IMR-90 (cell line): ENCODE data around the gene TBC1D22A. TPM values are rescaled to one million over a fixed set of nuclear protein-coding genes. Genes with fewer than 3 reads are reported as not detected.

Experiments
- ATAC-seq: fragments of 200-7000 bp; cut with Tn5 transposase; 2 replicates; pipeline ENCODE4 v1.9.1; 2020; ENCODE audit warnings: low read depth, mild to moderate bottlenecking, moderate library complexity
- BruUV-seq: library from RNA; stranded (reverse); fragments of 400-500 nt; replicated peaks from 2 replicates; lab custom pipeline; 2021; lab: Mats Ljungman, UMichigan
- CTCF ChIA-PET: fragments of 300-600 bp; formaldehyde crosslinking; extraction: SDS; loops from one replicate; lab custom pipeline; 2021; ENCODE audit warnings: antibody characterized with exemption; lab: Yijun Ruan, JAX
- POLR2A ChIA-PET: fragments of 300-600 bp; sonication (Branson Sonifier 250); formaldehyde crosslinking; loops from one replicate; lab custom pipeline; 2022; ENCODE audit warnings: antibody characterized with exemption; ENCODE audit not compliant: unreplicated experiment; lab: Charles Lee
- DNase-seq: peaks from one replicate; pipeline ENCODE4 v3.0.0; 2013
- H2AFZ ChIP-seq: replicated peaks from 2 replicates; pipeline ENCODE3; 2013; ENCODE audit warnings: low read length, mild to moderate bottlenecking; ENCODE audit not compliant: poor library complexity
- H2AK5ac ChIP-seq: 2 replicates; pipeline ENCODE4 v1.6.1; 2013; ENCODE audit warnings: low read depth, low read length, inconsistent platforms
- H2AK9ac ChIP-seq: replicated peaks from 2 replicates; pipeline ENCODE3; 2013; ENCODE audit warnings: mild to moderate bottlenecking, low read depth, low read length, moderate library complexity; ENCODE audit not compliant: poor library complexity
- H2BK120ac ChIP-seq: 2 replicates; pipeline ENCODE4 v1.6.1; 2013; ENCODE audit warnings: low read depth, low read length, inconsistent platforms
- H2BK15ac ChIP-seq: 3 replicates; pipeline ENCODE4 v1.6.1; 2013; ENCODE audit warnings: low read depth, low read length, inconsistent platforms
- H2BK20ac ChIP-seq: 2 replicates; pipeline ENCODE4 v1.6.1; 2013; ENCODE audit warnings: low read depth, mild to moderate bottlenecking, inconsistent platforms, low read length, moderate library complexity
- H2BK5ac ChIP-seq: 2 replicates; pipeline ENCODE4 v1.6.1; 2013; ENCODE audit warnings: mild to moderate bottlenecking, low read depth, low read length, inconsistent platforms; ENCODE audit not compliant: poor library complexity, severe bottlenecking
- H3K14ac ChIP-seq: replicated peaks from 2 replicates; pipeline ENCODE4 v1.6.1; 2013; ENCODE audit warnings: low read depth, low read length, inconsistent platforms
- H3K18ac ChIP-seq: 2 replicates; pipeline ENCODE4 v1.6.1; 2013; ENCODE audit warnings: low read depth, low read length, control low read depth
- H3K23ac ChIP-seq: 2 replicates; pipeline ENCODE4 v1.6.1; 2013; ENCODE audit warnings: low read depth, low read length, inconsistent platforms
- H3K27ac ChIP-seq: 2 replicates; pipeline ENCODE4 v1.5.1; 2013; ENCODE audit warnings: mild to moderate bottlenecking, control low read depth, low read length; ENCODE audit not compliant: insufficient read depth
- H3K27me3 ChIP-seq: 2 replicates; pipeline ENCODE4 v1.6.1; 2013; ENCODE audit warnings: low read length; ENCODE audit not compliant: control insufficient read depth, insufficient read depth
- H3K36me3 ChIP-seq: 2 replicates; pipeline ENCODE4 v1.6.1; 2013; ENCODE audit warnings: low read length, mixed read lengths; ENCODE audit not compliant: control insufficient read depth, insufficient read depth
- H3K4ac ChIP-seq: 2 replicates; pipeline ENCODE4 v1.6.1; 2013; ENCODE audit warnings: low read depth, low read length, inconsistent platforms
- H3K4me1 ChIP-seq: 2 replicates; pipeline ENCODE4 v1.6.1; 2013; ENCODE audit warnings: low read length, mixed read lengths; ENCODE audit not compliant: control insufficient read depth, insufficient read depth
- H3K4me2 ChIP-seq: 2 replicates; pipeline ENCODE4 v1.6.1; 2013; ENCODE audit warnings: low read depth, mild to moderate bottlenecking, control low read depth, low read length, moderate library complexity
- H3K4me3 ChIP-seq: 2 replicates; pipeline ENCODE4 v1.5.1; 2013; ENCODE audit warnings: low read depth, mild to moderate bottlenecking, control low read depth, low read length, moderate library complexity; ENCODE audit not compliant: insufficient read depth
- H3K56ac ChIP-seq: 2 replicates; pipeline ENCODE4 v1.6.1; 2013; ENCODE audit warnings: low read length, inconsistent platforms; ENCODE audit not compliant: insufficient read depth; ENCODE audit errors: extremely low read depth
- H3K79me1 ChIP-seq, 2 experiments: 2 replicates each; pipeline ENCODE4 v1.6.1; 2013; ENCODE audit warnings: low read length in 2 of 2, inconsistent platforms in 1 of 2, low read depth in 1 of 2
- H3K9ac ChIP-seq: 2 replicates; pipeline ENCODE4 v1.6.1; 2013; ENCODE audit warnings: low read depth, low read length, control low read depth
- H3K9me1 ChIP-seq: 2 replicates; pipeline ENCODE4 v1.6.1; 2013; ENCODE audit warnings: low read length, inconsistent platforms; ENCODE audit not compliant: insufficient read depth
- H3K9me3 ChIP-seq: 2 replicates; pipeline ENCODE4 v1.6.1; 2013; ENCODE audit warnings: low read length; ENCODE audit not compliant: control insufficient read depth, insufficient read depth
- H4K20me1 ChIP-seq: 2 replicates; pipeline ENCODE4 v1.6.1; 2013; ENCODE audit warnings: low read length, inconsistent platforms; ENCODE audit not compliant: insufficient read depth
- H4K5ac ChIP-seq: 2 replicates; pipeline ENCODE4 v1.6.1; 2013; ENCODE audit warnings: mild to moderate bottlenecking, low read depth, low read length, control low read depth
- H4K8ac ChIP-seq, 2 experiments: 2 replicates each; pipeline ENCODE4 v1.6.1; 2013; ENCODE audit warnings: low read depth in 2 of 2, low read length in 2 of 2, control low read depth in 1 of 2, inconsistent platforms in 1 of 2
- H4K91ac ChIP-seq: 2 replicates; pipeline ENCODE4 v1.6.1; 2013; ENCODE audit warnings: low read depth, low read length, inconsistent platforms; ENCODE audit not compliant: insufficient read depth
- BHLHE40 ChIP-seq: fragments of 150-350 bp; IDR thresholded peaks from 2 replicates; pipeline ENCODE4 v1.6.1; 2016; ENCODE audit warnings: mild to moderate bottlenecking, low read depth, low read length
- FOS ChIP-seq: fragments of 150-350 bp; IDR thresholded peaks from 2 replicates; pipeline ENCODE4 v1.6.1; 2016; ENCODE audit warnings: low read depth, low read length
- MXI1 ChIP-seq: IDR thresholded peaks from 2 replicates; pipeline ENCODE4 v1.6.1; 2012; ENCODE audit warnings: low read depth, mild to moderate bottlenecking, low read length, moderate library complexity, borderline replicate concordance
- WGBS, 2 experiments: methylation state at CpG; one replicate each; pipeline versions ENCODE4 v1.1.5 to v1.1.7; 2013; ENCODE audit warnings: missing lambda C conversion rate in 2 of 2; ENCODE audit not compliant: insufficient read length in 1 of 2; ENCODE audit errors: extremely low coverage in 2 of 2; 5-methylcytosine and 5-hydroxymethylcytosine counted together
- dilution Hi-C: fragments of 300-500 bp; cut with HindIII; formaldehyde crosslinking; loops from one replicate; pipeline ENCODE4 v1.14.3; 2018; ENCODE audit warnings: low sequenced_read_pairs; ENCODE audit not compliant: unreplicated experiment
- in situ Hi-C: fragments of 300-500 bp; cut with MboI; formaldehyde crosslinking; loops from 3 replicates; pipeline ENCODE4 v1.14.3; 2019; ENCODE audit warnings: low sequenced_read_pairs, inconsistent platforms, mixed read lengths
- intact Hi-C: fragments of 100-400 bp; cut with micrococcal nuclease; formaldehyde crosslinking; loops from 2 replicates; pipeline ENCODE4 v1.10.0; 2022
- polyA plus RNA-seq, 3 experiments: library from polyadenylated mRNA; depleted of rRNA; stranded (reverse); fragments of >200 nt; gene quantifications; 2 replicates each; pipeline ENCODE4 v1.2.3, GENCODE V29; 2012; ENCODE audit warnings: low replicate concordance in 1 of 3
- total RNA-seq: library from RNA; depleted of rRNA; stranded (reverse); fragments of >200 nt; gene quantifications from 2 replicates; pipeline ENCODE4 v1.2.3, GENCODE V29; 2012
- TF ChIP-seq, protein P1 (sequence below): fragments of 150-350 bp; IDR thresholded peaks from 2 replicates; pipeline ENCODE4 v1.6.1; 2016; ENCODE audit warnings: low read depth, mild to moderate bottlenecking, low read length, moderate library complexity, borderline replicate concordance

The TBC1D22A gene
- total and polyA plus RNA-seq, 2 of the 4 experiments (the other 2 are of a cell fraction) = 9.0 to 16.7 TPM

- Histone ChIP-seq H3K9me3 (peaks cover 3% of the 10 kb centered on the region; the same call in 1 of the 2 replicates), H4K91ac (no peak overlapping the region), H2AFZ (no peak overlapping the region), H3K56ac (no peak overlapping the region), H3K27me3 (no peaks in the 10 kb centered on the region), H3K79me1 (no peaks in the 10 kb centered on the region), H4K8ac (no peak overlapping the region), H3K9me1 (no peaks in the 10 kb centered on the region), H2AK9ac (no peak overlapping the region), H3K23ac (no peak overlapping the region), H2BK20ac (no peak overlapping the region), H2BK120ac (no peak overlapping the region), H4K20me1 (no peaks in the 10 kb centered on the region), H3K9ac (no peak overlapping the region), H3K18ac (no peak overlapping the region), H3K27ac (no peak overlapping the region), H3K14ac (no peak overlapping the region), H3K36me3 (no peaks in the 10 kb centered on the region), H4K5ac (no peak overlapping the region), H3K4me3 (no peak overlapping the region), H3K4ac (no peak overlapping the region), H3K4me2 (no peak overlapping the region), H2BK15ac (no peak overlapping the region), H3K4me1 (no peaks in the 10 kb centered on the region), H2AK5ac (no peak overlapping the region), H2BK5ac (no peak overlapping the region)
- dilution Hi-C loops = no loop called here
- WGBS, 2 experiments = 40% methylated on average over 1 of the region's 9 CpGs; no CpG with 5 or more reads in 1 of the 2 experiments
- ATAC-seq (no peak), DNase-seq (no peak)
- TF ChIP-seq MXI1 (no peak), BHLHE40 (no peak), FOS (no peak)
- TF ChIP-seq, protein P1, sequence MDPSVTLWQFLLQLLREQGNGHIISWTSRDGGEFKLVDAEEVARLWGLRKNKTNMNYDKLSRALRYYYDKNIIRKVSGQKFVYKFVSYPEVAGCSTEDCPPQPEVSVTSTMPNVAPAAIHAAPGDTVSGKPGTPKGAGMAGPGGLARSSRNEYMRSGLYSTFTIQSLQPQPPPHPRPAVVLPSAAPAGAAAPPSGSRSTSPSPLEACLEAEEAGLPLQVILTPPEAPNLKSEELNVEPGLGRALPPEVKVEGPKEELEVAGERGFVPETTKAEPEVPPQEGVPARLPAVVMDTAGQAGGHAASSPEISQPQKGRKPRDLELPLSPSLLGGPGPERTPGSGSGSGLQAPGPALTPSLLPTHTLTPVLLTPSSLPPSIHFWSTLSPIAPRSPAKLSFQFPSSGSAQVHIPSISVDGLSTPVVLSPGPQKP = no peak
- ChIA-PET POLR2A (no interaction called here), CTCF (no interaction called here)
- BruUV-seq = no TSS peak
- intact Hi-C loops = no loop called here
- in situ Hi-C loops = no loop called here
Measured at GRCh38 chr22:47187176-47187957, 424.9 kb downstream of the TBC1D22A start.
